Measurements from ENCODE around the gene ASMTL. TPM values are rescaled to one million over a fixed set of nuclear protein-coding genes. Genes with fewer than 3 reads are reported as not detected.

The ASMTL gene
- total and polyA plus RNA-seq, 2 experiments from 2014 or later, result 10.1 to 31.0 TPM

DNA sequence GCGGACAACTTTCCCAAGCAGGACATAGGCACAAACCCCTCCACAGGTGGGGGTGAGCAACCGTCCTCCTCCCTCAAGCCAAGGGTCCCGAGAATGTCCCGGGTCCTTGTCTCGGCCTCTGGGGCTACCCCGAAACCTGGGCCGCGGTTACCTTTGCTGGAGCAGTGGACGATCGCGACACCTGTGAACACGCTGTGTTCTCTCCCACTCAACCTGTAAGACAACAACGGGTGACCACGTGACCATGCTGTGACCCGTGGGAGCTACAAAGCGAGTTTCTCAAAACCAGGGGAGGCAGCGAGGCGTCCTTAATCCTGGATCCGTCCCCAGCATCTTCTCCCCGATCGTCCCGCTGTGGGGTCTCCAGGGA lies 17.9 kb downstream of the ASMTL start:
- H3K9me3 ChIP-seq (ENCODE audit: low read depth), result no peaks in the 10 kb centered on the region
- H3K27ac ChIP-seq, result no peak overlapping the region
- no peak overlapping the region for H2AFZ ChIP-seq
- no peak for DNase-seq (ENCODE audit: low spot score)
- H4K20me1 ChIP-seq (ENCODE audit: insufficient read depth, poor library complexity, severe bottlenecking), result no peaks in the 10 kb centered on the region
- H3K4me2 ChIP-seq, result no peak overlapping the region
- 97% methylated on average over 22 of the region's 22 CpGs for WGBS (ENCODE audit: low lambda C conversion rate, missing lambda C conversion rate)
- H3K27me3 ChIP-seq, result no peaks in the 10 kb centered on the region
- no peak overlapping the region for H3K4me3 ChIP-seq
- TF ChIP-seq EZH2phosphoT487 (IDR thresholded peaks at IDR 0.05; ENCODE audit: low read depth, severe bottlenecking, unreplicated experiment) (no peak), EZH2 (IDR thresholded peaks at IDR 0.05; ENCODE audit: borderline replicate concordance) (no peak)
- TF ChIP-seq, protein P1, sequence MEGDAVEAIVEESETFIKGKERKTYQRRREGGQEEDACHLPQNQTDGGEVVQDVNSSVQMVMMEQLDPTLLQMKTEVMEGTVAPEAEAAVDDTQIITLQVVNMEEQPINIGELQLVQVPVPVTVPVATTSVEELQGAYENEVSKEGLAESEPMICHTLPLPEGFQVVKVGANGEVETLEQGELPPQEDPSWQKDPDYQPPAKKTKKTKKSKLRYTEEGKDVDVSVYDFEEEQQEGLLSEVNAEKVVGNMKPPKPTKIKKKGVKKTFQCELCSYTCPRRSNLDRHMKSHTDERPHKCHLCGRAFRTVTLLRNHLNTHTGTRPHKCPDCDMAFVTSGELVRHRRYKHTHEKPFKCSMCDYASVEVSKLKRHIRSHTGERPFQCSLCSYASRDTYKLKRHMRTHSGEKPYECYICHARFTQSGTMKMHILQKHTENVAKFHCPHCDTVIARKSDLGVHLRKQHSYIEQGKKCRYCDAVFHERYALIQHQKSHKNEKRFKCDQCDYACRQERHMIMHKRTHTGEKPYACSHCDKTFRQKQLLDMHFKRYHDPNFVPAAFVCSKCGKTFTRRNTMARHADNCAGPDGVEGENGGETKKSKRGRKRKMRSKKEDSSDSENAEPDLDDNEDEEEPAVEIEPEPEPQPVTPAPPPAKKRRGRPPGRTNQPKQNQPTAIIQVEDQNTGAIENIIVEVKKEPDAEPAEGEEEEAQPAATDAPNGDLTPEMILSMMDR (IDR thresholded peaks at IDR 0.05; ENCODE audit: poor library complexity), result no peak
- no peaks in the 10 kb centered on the region for H3K4me1 ChIP-seq (ENCODE audit: insufficient read depth)
- H3K79me2 ChIP-seq, result no peaks in the 10 kb centered on the region
- no peaks in the 10 kb centered on the region for H3K36me3 ChIP-seq (replicated peaks; ENCODE audit: insufficient read depth, low read depth)
- no peaks in the 10 kb centered on the region for H3K9me2 ChIP-seq (replicated peaks; ENCODE audit: insufficient read depth)

DNA sequence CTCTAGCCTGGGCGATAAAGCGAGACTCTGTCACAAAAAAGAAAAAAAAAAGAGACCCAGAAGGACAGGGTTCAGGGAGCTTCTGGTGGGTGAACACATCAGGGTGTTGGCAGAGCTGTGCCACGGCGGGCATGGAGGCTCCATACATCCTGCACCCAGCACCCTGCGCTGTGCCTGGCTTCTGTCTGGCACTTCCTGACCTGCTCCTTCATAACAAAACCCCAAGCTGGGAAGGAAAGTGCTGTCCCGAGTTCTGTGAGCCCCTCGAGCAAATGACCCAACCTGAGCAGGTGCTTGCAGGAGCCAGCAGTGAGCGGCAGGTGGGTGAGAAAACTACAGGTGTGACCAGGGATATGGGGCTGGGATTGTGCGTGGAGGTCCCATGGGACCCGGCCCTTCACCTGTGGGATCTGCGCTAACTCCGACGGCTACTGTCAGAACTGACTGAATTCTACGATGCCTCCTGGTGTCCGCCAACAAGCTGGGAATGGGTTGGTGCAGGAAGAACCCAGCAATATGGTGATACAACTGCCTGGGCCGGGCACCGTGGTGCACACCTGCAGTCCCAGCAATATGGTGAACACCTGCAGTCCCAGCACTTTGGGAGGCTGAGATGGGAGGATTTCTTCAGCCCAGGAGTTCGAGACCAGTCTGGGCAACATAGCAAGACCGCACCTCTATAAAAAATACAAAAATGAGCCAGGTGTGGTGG lies 18.9 kb downstream of the ASMTL start:
- Histone ChIP-seq H3K36me3 (replicated peaks; ENCODE audit: insufficient read depth, low read depth) (no peaks in the 10 kb centered on the region), H2AFZ (no peak overlapping the region), H3K4me1 (ENCODE audit: insufficient read depth) (no peaks in the 10 kb centered on the region), H3K4me3 (no peak overlapping the region), H3K4me2 (no peak overlapping the region), H3K27ac (no peak overlapping the region), H3K79me2 (no peaks in the 10 kb centered on the region), H4K20me1 (ENCODE audit: insufficient read depth, poor library complexity, severe bottlenecking) (no peaks in the 10 kb centered on the region), H3K9me2 (replicated peaks; ENCODE audit: insufficient read depth) (no peaks in the 10 kb centered on the region), H3K9me3 (ENCODE audit: low read depth) (no peaks in the 10 kb centered on the region), H3K27me3 (no peaks in the 10 kb centered on the region)
- WGBS (ENCODE audit: low lambda C conversion rate, missing lambda C conversion rate), result 96% methylated on average over 19 of the region's 19 CpGs
- no peak for DNase-seq (ENCODE audit: low spot score)
- TF ChIP-seq, protein P1 (IDR thresholded peaks at IDR 0.05; ENCODE audit: poor library complexity), result no peak
- TF ChIP-seq EZH2 (IDR thresholded peaks at IDR 0.05; ENCODE audit: borderline replicate concordance), result no peak
- TF ChIP-seq EZH2phosphoT487 (IDR thresholded peaks at IDR 0.05; ENCODE audit: low read depth, severe bottlenecking, unreplicated experiment), result no peak

DNA sequence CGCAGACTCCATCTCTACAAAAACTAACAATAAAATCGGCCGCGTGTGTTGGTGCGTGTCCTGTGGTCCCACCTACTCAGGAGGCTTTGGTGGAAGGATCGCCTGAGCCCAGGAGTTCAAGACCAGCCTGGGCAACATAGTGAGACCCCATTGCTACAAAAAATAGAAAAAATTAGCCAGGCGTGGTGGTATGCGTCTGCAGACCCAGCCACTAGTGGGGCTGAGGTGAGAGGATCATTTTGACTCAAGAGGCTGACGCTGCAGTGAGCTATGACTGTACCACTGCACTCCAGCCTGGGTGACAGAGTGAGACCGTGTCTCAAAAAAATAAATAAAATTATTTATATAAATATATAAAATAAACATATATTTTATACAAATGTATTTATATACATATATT lies 22.3 kb downstream of the ASMTL start:
- H3K36me3 ChIP-seq (replicated peaks; ENCODE audit: insufficient read depth, low read depth), result no peaks in the 10 kb centered on the region
- H3K79me2 ChIP-seq, result no peaks in the 10 kb centered on the region
- no peak for DNase-seq (ENCODE audit: low spot score)

More for the DNA sequence above, 22.3 kb downstream of the ASMTL start:
- Histone ChIP-seq H2AFZ (no peak overlapping the region), H4K20me1 (ENCODE audit: insufficient read depth, poor library complexity, severe bottlenecking) (no peaks in the 10 kb centered on the region), H3K4me2 (no peak overlapping the region), H3K4me3 (no peak overlapping the region), H3K9me2 (replicated peaks; ENCODE audit: insufficient read depth) (no peaks in the 10 kb centered on the region), H3K27ac (no peak overlapping the region), H3K9me3 (ENCODE audit: low read depth) (no peaks in the 10 kb centered on the region), H3K4me1 (ENCODE audit: insufficient read depth) (no peaks in the 10 kb centered on the region), H3K27me3 (no peaks in the 10 kb centered on the region)
- 97% methylated on average over 10 of the region's 10 CpGs for WGBS (ENCODE audit: low lambda C conversion rate, missing lambda C conversion rate)
- TF ChIP-seq, protein P1 (IDR thresholded peaks at IDR 0.05; ENCODE audit: poor library complexity), result no peak
- TF ChIP-seq EZH2 (IDR thresholded peaks at IDR 0.05; ENCODE audit: borderline replicate concordance) (no peak), EZH2phosphoT487 (IDR thresholded peaks at IDR 0.05; ENCODE audit: low read depth, severe bottlenecking, unreplicated experiment) (no peak)

All from hepatocyte (in vitro differentiated cells).